B cell (primary cell): ENCODE results near the gene ZNF831. TPM values are rescaled to one million over a fixed set of nuclear protein-coding genes. Genes with fewer than 3 reads are reported as not detected.

Source experiments
- ATAC-seq: fragments of 200-7000 bp; cut with Tn5 transposase; one replicate; pipeline ENCODE4 v1.10.0; 2021; ENCODE audit warnings: low read depth, mild to moderate bottlenecking, moderate number of reproducible peaks, moderate library complexity
- CTCF ChIA-PET: fragments of 350-600 bp; sonication (Branson Sonifier 250); formaldehyde crosslinking; loops from one replicate; lab custom pipeline; 2021; ENCODE audit warnings: antibody characterized with exemption, inconsistent platforms; lab: Charles Lee
- POLR2A ChIA-PET: fragments of 350-600 bp; sonication (Branson Sonifier 250); formaldehyde crosslinking; loops from one replicate; lab custom pipeline; 2021; ENCODE audit warnings: antibody characterized with exemption; lab: Charles Lee
- DNase-seq: peaks from one replicate; pipeline ENCODE4 v3.0.0; 2013
- H2AFZ ChIP-seq: 2 replicates; pipeline ENCODE4 v1.6.1; 2012; ENCODE audit warnings: mild to moderate bottlenecking, low read depth, low read length; ENCODE audit not compliant: insufficient read depth, poor library complexity, severe bottlenecking
- H3K27ac ChIP-seq, 2 donors: 1 replicate in 1 of 2; 2 replicates in 1 of 2; pipeline ENCODE4 v1.5.1; 2012 to 2013; ENCODE audit warnings: low read length in 2 of 2, mild to moderate bottlenecking in 2 of 2, moderate library complexity in 1 of 2
- H3K27me3 ChIP-seq, 4 experiments: fragments of 200-600 bp in 1 of 4; sonication (generic) in 1 of 4; replicated peaks in 1 of 4; 1 replicate in 2 of 4; 2 replicates in 2 of 4; pipeline versions ENCODE4 v1.6.1 to v1.7.0; 2013 to 2016; ENCODE audit warnings: low read length in 3 of 4, mild to moderate bottlenecking in 2 of 4, mixed read lengths in 1 of 4, moderate library complexity in 1 of 4; ENCODE audit not compliant: insufficient read depth in 4 of 4, control insufficient read depth in 3 of 4; ENCODE audit errors: control extremely low read depth in 1 of 4
- H3K36me3 ChIP-seq, 2 experiments: replicated peaks in 1 of 2; 1 replicate in 1 of 2; 2 replicates in 1 of 2; pipeline versions ENCODE4 v1.6.1 to v1.7.1; 2013; ENCODE audit warnings: low read length in 1 of 2; ENCODE audit not compliant: insufficient read depth in 2 of 2, control insufficient read depth in 1 of 2; ENCODE audit errors: control extremely low read depth in 1 of 2, extremely low read depth in 1 of 2
- H3K4me1 ChIP-seq, 2 donors: fragments of 200-600 bp in 1 of 2; sonication (generic) in 1 of 2; 1 replicate in 1 of 2; 2 replicates in 1 of 2; pipeline versions ENCODE4 v1.5.1 to v1.6.1; 2013 to 2017; ENCODE audit warnings: low read length in 2 of 2; ENCODE audit not compliant: control insufficient read depth in 2 of 2, insufficient read depth in 2 of 2
- H3K4me2 ChIP-seq: replicated peaks from 2 replicates; pipeline ENCODE3; 2012; ENCODE audit warnings: mild to moderate bottlenecking, low read depth, low read length; ENCODE audit not compliant: poor library complexity, severe bottlenecking
- H3K4me3 ChIP-seq, 5 experiments: fragments of 200-600 bp in 1 of 5; sonication (generic) in 1 of 5; 1 replicate in 3 of 5; 2 replicates in 2 of 5; pipeline versions ENCODE4 v1.5.1 to v1.7.0; 2011 to 2016; ENCODE audit warnings: low read length in 4 of 5, mild to moderate bottlenecking in 4 of 5, low read depth in 2 of 5, control low read depth in 1 of 5, moderate library complexity in 1 of 5; ENCODE audit not compliant: insufficient read depth in 1 of 5; ENCODE audit errors: control extremely low read depth in 1 of 5, extremely low read depth in 1 of 5
- H3K79me2 ChIP-seq: fragments of 200-600 bp; sonication (generic); one replicate; pipeline ENCODE4 v1.6.0; 2016; ENCODE audit warnings: low read length; ENCODE audit not compliant: control insufficient read depth, insufficient read depth
- H3K9ac ChIP-seq: fragments of 200-600 bp; sonication (generic); 2 replicates; pipeline ENCODE4 v1.6.1; 2017; ENCODE audit warnings: mild to moderate bottlenecking, low read length, moderate library complexity
- H3K9me3 ChIP-seq, 3 donors: one replicate each; pipeline versions ENCODE4 v1.6.1 to v1.7.1; 2013; ENCODE audit warnings: low read length in 2 of 3; ENCODE audit not compliant: control insufficient read depth in 2 of 3, insufficient read depth in 1 of 3; ENCODE audit errors: control extremely low read depth in 1 of 3
- H4K20me1 ChIP-seq: 2 replicates; pipeline ENCODE4 v1.6.0; 2012; ENCODE audit warnings: mild to moderate bottlenecking, low read length; ENCODE audit not compliant: insufficient read depth, control insufficient read depth, poor library complexity, severe bottlenecking
- H3K27ac Mint-ChIP-seq: one replicate; pipeline ENCODE4 v1.8.0; 2021; ENCODE audit warnings: mixed read lengths
- H3K27me3 Mint-ChIP-seq: one replicate; pipeline ENCODE4 v1.8.0; 2021; ENCODE audit warnings: mixed read lengths
- H3K4me1 Mint-ChIP-seq: one replicate; pipeline ENCODE4 v1.8.0; 2021; ENCODE audit warnings: mixed read lengths
- H3K4me3 Mint-ChIP-seq: one replicate; pipeline ENCODE4 v1.8.0; 2021; ENCODE audit warnings: mixed read lengths
- H3K9me3 Mint-ChIP-seq: one replicate; pipeline ENCODE4 v1.8.0; 2022; ENCODE audit warnings: mixed read lengths; ENCODE audit not compliant: insufficient read depth
- EZH2 ChIP-seq: IDR thresholded peaks from 2 replicates; pipeline ENCODE4 v1.6.1; 2012; ENCODE audit warnings: borderline replicate concordance, low read depth, mild to moderate bottlenecking, moderate library complexity, low read length; ENCODE audit not compliant: insufficient read depth, poor library complexity, severe bottlenecking
- WGBS: methylation state at CpG from one replicate; pipeline ENCODE4 v1.1.5; 2013; ENCODE audit warnings: missing lambda C conversion rate; ENCODE audit not compliant: insufficient coverage; 5-methylcytosine and 5-hydroxymethylcytosine counted together
- intact Hi-C: fragments of 100-400 bp; cut with micrococcal nuclease; formaldehyde crosslinking; loops from one replicate; pipeline ENCODE4 v1.10.0; 2022
- polyA plus RNA-seq: library from polyadenylated mRNA; depleted of rRNA; stranded (reverse); fragments of >200 nt; gene quantifications from 2 replicates; pipeline ENCODE4 v1.2.3, GENCODE V29; 2012
- total RNA-seq, 2 donors: library from RNA; stranded (reverse); fragments of 120-200 nt in 1 of 2; gene quantifications; 1 replicate in 1 of 2; 2 replicates in 1 of 2; pipeline versions ENCODE4 v1.2.3 to v1.2.4, GENCODE V29; 2013 to 2022
- TF ChIP-seq, protein P1 (sequence below): fragments of 200-600 bp; IDR thresholded peaks from one replicate; pipeline ENCODE4 v1.8.0; 2022; ENCODE audit warnings: antibody characterized with exemption, mild to moderate bottlenecking

The ZNF831 gene
- total and polyA plus RNA-seq, 2 donors (not counting 1 experiment from before 2014, with no cell fraction given): 1.7 to 14.1 TPM

DNA sequence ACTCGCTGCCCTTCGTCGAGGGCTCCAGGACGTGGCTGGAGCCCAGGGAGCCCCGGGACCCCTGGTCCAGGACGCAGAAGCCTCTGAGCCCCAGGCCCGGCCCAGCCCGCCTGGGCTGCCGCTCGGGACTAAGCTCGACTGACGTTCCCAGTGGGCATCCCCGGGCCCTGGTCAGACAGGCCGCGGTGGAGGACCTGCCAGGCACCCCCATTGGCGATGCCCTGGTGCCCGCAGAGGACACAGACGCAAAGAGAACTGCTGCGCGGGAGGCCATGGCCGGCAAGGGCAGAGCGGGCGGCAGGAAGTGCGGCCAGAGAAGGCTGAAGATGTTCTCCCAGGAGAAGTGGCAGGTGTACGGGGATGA lies 28.9 kb downstream of the ZNF831 start:
- Mint-ChIP-seq H3K4me1 (peaks cover 7% of the 10 kb centered on the region), H3K9me3 (no peaks in the 10 kb centered on the region), H3K27me3 (no peaks in the 10 kb centered on the region), H3K27ac (no peak overlapping the region), H3K4me3 (no peak overlapping the region)
- H4K20me1 ChIP-seq: no peaks in the 10 kb centered on the region
- no peak for DNase-seq
- H3K79me2 ChIP-seq: peaks cover 6% of the 10 kb centered on the region
- no peak overlapping the region for H3K4me3 ChIP-seq
- ChIA-PET POLR2A (no interaction called here), CTCF (interaction anchor here (1.4 kb wide), 1 partner anchor 105 kb away, joined by 4 read pairs; no protein-coding TSS in a partner anchor)
- H3K4me1 ChIP-seq: peaks cover 0 to 5% of the 10 kb centered on the region in 2 donors
- no peaks in the 10 kb centered on the region for H3K9me3 ChIP-seq
- H3K27ac ChIP-seq: no peak overlapping the region
- no peak overlapping the region for H2AFZ ChIP-seq
- ATAC-seq: no peak
- H3K27me3 ChIP-seq: no peaks in the 10 kb centered on the region
- H3K36me3 ChIP-seq: peaks cover 0 to under 1% of the 10 kb centered on the region in 2 experiments
- H3K4me2 ChIP-seq: no peak overlapping the region
- WGBS: 95% methylated on average over 25 of the region's 25 CpGs
- intact Hi-C loops: no loop called here
- H3K9ac ChIP-seq: no peak overlapping the region
- no peak for TF ChIP-seq EZH2
- TF ChIP-seq, protein P1, sequence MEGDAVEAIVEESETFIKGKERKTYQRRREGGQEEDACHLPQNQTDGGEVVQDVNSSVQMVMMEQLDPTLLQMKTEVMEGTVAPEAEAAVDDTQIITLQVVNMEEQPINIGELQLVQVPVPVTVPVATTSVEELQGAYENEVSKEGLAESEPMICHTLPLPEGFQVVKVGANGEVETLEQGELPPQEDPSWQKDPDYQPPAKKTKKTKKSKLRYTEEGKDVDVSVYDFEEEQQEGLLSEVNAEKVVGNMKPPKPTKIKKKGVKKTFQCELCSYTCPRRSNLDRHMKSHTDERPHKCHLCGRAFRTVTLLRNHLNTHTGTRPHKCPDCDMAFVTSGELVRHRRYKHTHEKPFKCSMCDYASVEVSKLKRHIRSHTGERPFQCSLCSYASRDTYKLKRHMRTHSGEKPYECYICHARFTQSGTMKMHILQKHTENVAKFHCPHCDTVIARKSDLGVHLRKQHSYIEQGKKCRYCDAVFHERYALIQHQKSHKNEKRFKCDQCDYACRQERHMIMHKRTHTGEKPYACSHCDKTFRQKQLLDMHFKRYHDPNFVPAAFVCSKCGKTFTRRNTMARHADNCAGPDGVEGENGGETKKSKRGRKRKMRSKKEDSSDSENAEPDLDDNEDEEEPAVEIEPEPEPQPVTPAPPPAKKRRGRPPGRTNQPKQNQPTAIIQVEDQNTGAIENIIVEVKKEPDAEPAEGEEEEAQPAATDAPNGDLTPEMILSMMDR: no peak

DNA sequence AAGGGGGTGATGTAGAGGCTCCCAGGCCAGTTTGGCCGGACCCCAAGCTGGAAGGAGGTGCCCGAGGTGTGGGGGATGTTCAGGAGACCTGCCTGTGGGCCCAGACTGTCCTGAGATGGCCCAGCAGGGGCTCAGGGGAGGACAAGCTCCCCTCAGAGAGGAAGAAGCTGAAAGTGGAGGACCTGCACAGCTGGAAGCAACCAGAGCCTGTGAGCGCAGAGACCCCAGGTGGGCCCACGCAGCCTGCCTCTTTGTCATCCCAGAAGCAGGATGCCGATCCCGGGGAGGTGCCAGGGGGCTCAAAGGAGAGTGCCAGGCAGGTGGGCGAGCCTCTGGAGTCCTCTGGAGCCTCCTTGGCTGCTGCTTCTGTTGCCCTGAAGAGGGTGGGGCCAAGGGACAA lies 29.7 kb downstream of the ZNF831 start:
- Mint-ChIP-seq H3K27ac (no peak overlapping the region), H3K27me3 (no peaks in the 10 kb centered on the region), H3K4me3 (no peak overlapping the region), H3K9me3 (no peaks in the 10 kb centered on the region), H3K4me1 (peaks cover 7% of the 10 kb centered on the region)
- no peak overlapping the region for H2AFZ ChIP-seq
- ATAC-seq (no peak), DNase-seq (no peak)
- WGBS: 90% methylated on average over 7 of the region's 7 CpGs
- H3K4me3 ChIP-seq: no peak overlapping the region
- no peak overlapping the region for H3K4me2 ChIP-seq
- ChIA-PET CTCF (interaction anchor here (1.4 kb wide), 1 partner anchor 106 kb away, joined by 4 read pairs; no protein-coding TSS in a partner anchor), POLR2A (no interaction called here)
- H4K20me1 ChIP-seq: no peaks in the 10 kb centered on the region
- H3K9me3 ChIP-seq: no peaks in the 10 kb centered on the region
- peaks cover 0 to 6% of the 10 kb centered on the region in 2 experiments for H3K36me3 ChIP-seq
- no peak overlapping the region for H3K9ac ChIP-seq
- intact Hi-C loops: no loop called here
- peaks cover 0 to 5% of the 10 kb centered on the region in 2 donors for H3K4me1 ChIP-seq
- TF ChIP-seq, protein P1: no peak
- no peak for TF ChIP-seq EZH2
- H3K27ac ChIP-seq: no peak overlapping the region
- peaks cover 6% of the 10 kb centered on the region for H3K79me2 ChIP-seq
- no peaks in the 10 kb centered on the region for H3K27me3 ChIP-seq
